NB4 (cell line): ENCODE data around the gene NCOA1.
"Not testable (repeated sequence)": the region's sequence is repeated elsewhere in the genome, so short reads cannot be mapped to it uniquely, and the experiment has no call there.

ENCODE experiments used
- DNase-seq: peaks from one replicate; pipeline ENCODE4 v3.0.0; 2010; ENCODE audit warnings: low read depth
- H3K4me3 ChIP-seq: one replicate; pipeline ENCODE4 v1.5.1; 2011; ENCODE audit warnings: mild to moderate bottlenecking, low read depth, low read length, moderate library complexity
- CTCF ChIP-seq: IDR thresholded peaks from one replicate; pipeline ENCODE4 v1.5.1; 2012; ENCODE audit warnings: low read depth, low read length
- MAX ChIP-seq: IDR thresholded peaks from 2 replicates; pipeline ENCODE4 v1.6.1; 2011; ENCODE audit warnings: low read depth, low read length
- MYC ChIP-seq: IDR thresholded peaks from 2 replicates; pipeline ENCODE4 v1.6.1; 2011; ENCODE audit warnings: low read depth, low read length
- POLR2A ChIP-seq: IDR thresholded peaks from 2 replicates; pipeline ENCODE4 v1.6.1; 2011; ENCODE audit warnings: mild to moderate bottlenecking; ENCODE audit not compliant: insufficient read length; ENCODE audit errors: extremely low read depth

The NCOA1 gene

GRCh38 chr2:24577481-24577880 is 86.4 kb downstream of the NCOA1 start:
- DNase-seq = no peak
- no peak overlapping the region for H3K4me3 ChIP-seq
- TF ChIP-seq POLR2A = no peak
- no peak for TF ChIP-seq MAX
- no peak for TF ChIP-seq CTCF
- no peak for TF ChIP-seq MYC

- no peak overlapping the region for H3K4me3 ChIP-seq
- DNase-seq = no peak
- TF ChIP-seq MYC (no peak), CTCF (no peak), MAX (no peak), POLR2A (no peak)
These were observed 88.2 kb downstream of the NCOA1 start for GRCh38 chr2:24579053-24579803.

- DNase-seq = no peak
- no peak for TF ChIP-seq MYC
- H3K4me3 ChIP-seq = no peak overlapping the region
These were observed 89.5 kb downstream of the NCOA1 start for GRCh38 chr2:24580561-24580960.

GRCh38 chr2:24581971-24582370 is 90.9 kb downstream of the NCOA1 start:
- H3K4me3 ChIP-seq, DNase-seq: not testable (repeated sequence)

- TF ChIP-seq MYC (no peak), POLR2A (no peak), CTCF (no peak), MAX (no peak)
- H3K4me3 ChIP-seq = no peak overlapping the region
- no peak for DNase-seq
These were observed 95.9 kb downstream of the NCOA1 start for GRCh38 chr2:24586955-24587354.

GRCh38 chr2:24588294-24588693 is 97.2 kb downstream of the NCOA1 start:
- H3K4me3 ChIP-seq = no peak overlapping the region
- TF ChIP-seq POLR2A (no peak), CTCF (no peak), MAX (no peak), MYC (no peak)
- DNase-seq = no peak

GRCh38 chr2:24592441-24593100 is 101.5 kb downstream of the NCOA1 start:
- no peak for DNase-seq
- H3K4me3 ChIP-seq = no peak overlapping the region
- TF ChIP-seq CTCF = no peak
- no peak for TF ChIP-seq POLR2A
- TF ChIP-seq MYC = no peak
- TF ChIP-seq MAX = no peak
